Measurements from ENCODE around the gene ZBTB20.

The ZBTB20 gene

GRCh38 chr3:115085197-115085865 lies 61.8 kb downstream of the ZBTB20 start:
- no peak for DNase-seq

- no peak for DNase-seq
Observed at GRCh38 chr3:115084686-115085085, 62.4 kb downstream of the ZBTB20 start.

GRCh38 chr3:115082260-115082659 lies 64.8 kb downstream of the ZBTB20 start:
- DNase-seq, result no peak

GRCh38 chr3:115081444-115081843 lies 65.6 kb downstream of the ZBTB20 start:
- no peak for DNase-seq

- peak; percentile 48 for DNase-seq
Observed at GRCh38 chr3:115077501-115078250, 69.4 kb downstream of the ZBTB20 start.

- peak; percentile 74 for DNase-seq
Observed at GRCh38 chr3:115074502-115074901, 72.6 kb downstream of the ZBTB20 start.

GRCh38 chr3:115072265-115073021 lies 74.6 kb downstream of the ZBTB20 start:
- peak; percentile 18 for DNase-seq

- DNase-seq, result no peak
Observed at GRCh38 chr3:115071601-115072000, 75.5 kb downstream of the ZBTB20 start.

GRCh38 chr3:115071166-115071565 lies 75.9 kb downstream of the ZBTB20 start:
- no peak for DNase-seq

- DNase-seq, result peak; percentile 33
Observed at GRCh38 chr3:115068799-115069198, 78.3 kb downstream of the ZBTB20 start.

- peak; percentile 37 for DNase-seq
Observed at GRCh38 chr3:115062412-115062956, 84.6 kb downstream of the ZBTB20 start.

- no peak for DNase-seq
Observed at GRCh38 chr3:115062009-115062408, 85.1 kb downstream of the ZBTB20 start.

GRCh38 chr3:115052906-115053305 lies 94.2 kb downstream of the ZBTB20 start:
- no peak for DNase-seq

- no peak for DNase-seq
Observed at GRCh38 chr3:115042351-115042750, 104.7 kb downstream of the ZBTB20 start.

GRCh38 chr3:115040673-115041286 lies 106.3 kb downstream of the ZBTB20 start:
- peak; percentile 36 for DNase-seq

- no peak for DNase-seq
Observed at GRCh38 chr3:115040246-115040645, 106.8 kb downstream of the ZBTB20 start.

GRCh38 chr3:115038817-115039216 lies 108.3 kb downstream of the ZBTB20 start:
- DNase-seq, result no peak

GRCh38 chr3:115022835-115023398 lies 124.2 kb downstream of the ZBTB20 start:
- peak; percentile 3 for DNase-seq

GRCh38 chr3:115022199-115022598 lies 124.9 kb downstream of the ZBTB20 start:
- peak; percentile 18 for DNase-seq

GRCh38 chr3:115021061-115021460 lies 126.0 kb downstream of the ZBTB20 start:
- no peak for DNase-seq

- no peak for DNase-seq
Observed at GRCh38 chr3:115019900-115020299, 127.2 kb downstream of the ZBTB20 start.

GRCh38 chr3:115018694-115019093 lies 128.4 kb downstream of the ZBTB20 start:
- DNase-seq, result no peak

GRCh38 chr3:115007966-115008365 lies 139.1 kb downstream of the ZBTB20 start:
- DNase-seq, result no peak

All from NCI-H226 (cell line).